GM12878 (cell line): ENCODE results near the gene TRIM26. TPM values are rescaled to one million over a fixed set of nuclear protein-coding genes. Genes with fewer than 3 reads are reported as not detected.

Experiments
- CREM ChIP-seq: IDR thresholded peaks from 2 replicates; pipeline ENCODE4 v1.6.1; 2014; ENCODE audit warnings: antibody characterized with exemption, low read depth
- ESRRA ChIP-seq: IDR thresholded peaks from 2 replicates; pipeline ENCODE4 v1.6.1; 2012; ENCODE audit warnings: mild to moderate bottlenecking, low read length, improper control_type of control experiment
- FOS ChIP-seq: IDR thresholded peaks from 3 replicates; pipeline ENCODE4 v1.6.1; 2011; ENCODE audit warnings: borderline replicate concordance; ENCODE audit not compliant: insufficient read length; ENCODE audit errors: extremely low read depth
- GABPA ChIP-seq: IDR thresholded peaks from 2 replicates; pipeline ENCODE4 v1.6.1; 2014; ENCODE audit warnings: antibody characterized with exemption, low read depth, mild to moderate bottlenecking, inconsistent platforms
- MTA2 ChIP-seq: fragments of 450-650 bp; IDR thresholded peaks from 2 replicates; pipeline ENCODE4 v1.6.1; 2016; ENCODE audit warnings: low read depth, mild to moderate bottlenecking, moderate library complexity
- NBN ChIP-seq: fragments of 450-650 bp; IDR thresholded peaks from 2 replicates; pipeline ENCODE4 v1.6.1; 2016
- NR2C1 ChIP-seq: fragments of 450-650 bp; IDR thresholded peaks from 2 replicates; pipeline ENCODE4 v1.6.1; 2017; ENCODE audit warnings: antibody characterized with exemption, mild to moderate bottlenecking, moderate library complexity
- POLR2AphosphoS2 ChIP-seq: IDR thresholded peaks from 2 replicates; pipeline ENCODE4 v1.6.1; 2011; ENCODE audit warnings: low read depth, mild to moderate bottlenecking, low read length, improper control_type of control experiment, moderate library complexity
- POLR2AphosphoS5 ChIP-seq: IDR thresholded peaks from 2 replicates; pipeline ENCODE4 v1.6.1; 2011; ENCODE audit warnings: mild to moderate bottlenecking, low read length, inconsistent platforms
- SIN3A ChIP-seq: IDR thresholded peaks from 2 replicates; pipeline ENCODE4 v1.6.1; 2012; ENCODE audit warnings: low read depth, low read length, improper control_type of control experiment
- SMAD5 ChIP-seq: IDR thresholded peaks from 2 replicates; pipeline ENCODE4 v1.6.1; 2016; ENCODE audit warnings: antibody characterized with exemption, low read depth
- SPI1 ChIP-seq: IDR thresholded peaks from 2 replicates; pipeline ENCODE4 v1.6.1; 2011; ENCODE audit warnings: low read depth, mild to moderate bottlenecking, low read length, moderate library complexity, borderline replicate concordance; ENCODE audit not compliant: insufficient read depth
- STAT1 ChIP-seq: fragments of 450-650 bp; conservative IDR thresholded peaks from 2 replicates; pipeline ENCODE4 v1.6.1; 2014; ENCODE audit warnings: antibody characterized with exemption, mild to moderate bottlenecking
- TCF3 ChIP-seq: IDR thresholded peaks from 2 replicates; pipeline ENCODE4 v1.6.1; 2012; ENCODE audit warnings: low read depth, mild to moderate bottlenecking, low read length, borderline replicate concordance; ENCODE audit not compliant: insufficient read depth
- YBX1 ChIP-seq: fragments of 450-650 bp; IDR thresholded peaks from 2 replicates; pipeline ENCODE4 v1.6.1; 2016; ENCODE audit warnings: antibody characterized with exemption
- ZNF622 ChIP-seq: fragments of 450-650 bp; IDR thresholded peaks from 2 replicates; pipeline ENCODE4 v1.6.1; 2017; ENCODE audit warnings: mild to moderate bottlenecking, inconsistent platforms
- polyA plus RNA-seq, 11 experiments: library from polyadenylated mRNA; depleted of rRNA in 4 of 11; unstranded in 6 of 11; stranded (reverse) in 5 of 11; fragments of >200 nt; fragmentation: Nextera tagmentation in 4 of 11; fragmentation: Illumina TruSeq in 1 of 11; extraction: Ambion mirVana in 4 of 11; extraction: Trizol in 1 of 11; gene quantifications; 1 replicate in 1 of 11; 2 replicates in 10 of 11; pipeline versions ENCODE4 v1.2.1 to v1.2.3, GENCODE V29; 2011 to 2016; ENCODE audit warnings: inconsistent platforms in 2 of 11, missing spikeins in 2 of 11, low read depth in 1 of 11
- total RNA-seq, 4 experiments: library from RNA; depleted of rRNA in 3 of 4; stranded (reverse); fragments of >200 nt in 3 of 4; fragmentation: Illumina TruSeq in 1 of 4; extraction: Trizol in 1 of 4; gene quantifications; 2 replicates each; pipeline versions ENCODE4 v1.2.1 to v1.2.3, GENCODE V29; 2013 to 2021
- TF ChIP-seq, protein P1 (sequence below): fragments of 450-650 bp; IDR thresholded peaks from 2 replicates; pipeline ENCODE4 v1.6.1; 2017; ENCODE audit warnings: mild to moderate bottlenecking, moderate library complexity
- TF ChIP-seq, protein P2 (sequence below): IDR thresholded peaks from 2 replicates; pipeline ENCODE4 v1.6.1; 2012; ENCODE audit warnings: low read depth, low read length, improper control_type of control experiment
- TF ChIP-seq, protein P3 (sequence below): fragments of 450-650 bp; IDR thresholded peaks from 2 replicates; pipeline ENCODE4 v1.6.1; 2016; ENCODE audit warnings: mild to moderate bottlenecking

The TRIM26 gene
- total and polyA plus RNA-seq, 10 of the 15 experiments (the other 5 are each of a cell fraction or from before 2014, with no cell fraction given), result 13.1 to 79.6 (median 63.6) TPM

DNA sequence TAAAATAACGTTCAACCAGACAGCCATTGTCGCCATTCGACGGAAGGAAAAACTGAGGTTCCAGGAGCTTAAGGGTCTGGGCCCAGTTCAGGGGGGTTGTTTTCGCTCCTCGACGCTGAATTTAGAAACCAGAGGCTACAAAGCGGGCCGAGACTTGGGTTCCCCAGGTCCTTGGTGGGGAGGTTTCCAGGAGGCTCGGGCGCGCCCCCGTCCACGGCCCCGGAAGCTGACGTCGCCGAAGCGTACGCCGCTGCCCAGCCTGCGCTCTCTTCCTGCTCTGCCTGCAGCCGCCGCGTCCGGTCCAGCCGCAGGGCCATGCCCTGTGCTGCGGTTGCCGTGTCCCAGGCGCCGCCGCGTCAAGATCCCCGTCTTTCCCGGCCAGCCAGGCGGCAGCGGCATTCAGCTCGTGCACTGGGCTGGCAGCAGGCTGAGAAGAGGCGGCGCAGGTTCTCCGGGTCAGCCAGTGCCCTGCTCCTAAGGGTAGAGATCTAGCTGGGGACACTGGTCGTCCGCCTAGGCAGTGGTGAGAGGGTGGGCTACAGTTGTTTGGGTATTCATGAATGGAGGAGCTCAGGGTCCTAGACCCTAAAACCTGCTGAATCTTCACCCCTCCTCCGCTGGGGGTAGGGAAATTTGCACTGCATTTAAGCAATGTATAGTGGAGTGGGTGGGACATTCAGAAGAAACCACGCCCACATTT is 901 bp upstream of the TRIM26 start (continued):
- TF ChIP-seq, protein P1, sequence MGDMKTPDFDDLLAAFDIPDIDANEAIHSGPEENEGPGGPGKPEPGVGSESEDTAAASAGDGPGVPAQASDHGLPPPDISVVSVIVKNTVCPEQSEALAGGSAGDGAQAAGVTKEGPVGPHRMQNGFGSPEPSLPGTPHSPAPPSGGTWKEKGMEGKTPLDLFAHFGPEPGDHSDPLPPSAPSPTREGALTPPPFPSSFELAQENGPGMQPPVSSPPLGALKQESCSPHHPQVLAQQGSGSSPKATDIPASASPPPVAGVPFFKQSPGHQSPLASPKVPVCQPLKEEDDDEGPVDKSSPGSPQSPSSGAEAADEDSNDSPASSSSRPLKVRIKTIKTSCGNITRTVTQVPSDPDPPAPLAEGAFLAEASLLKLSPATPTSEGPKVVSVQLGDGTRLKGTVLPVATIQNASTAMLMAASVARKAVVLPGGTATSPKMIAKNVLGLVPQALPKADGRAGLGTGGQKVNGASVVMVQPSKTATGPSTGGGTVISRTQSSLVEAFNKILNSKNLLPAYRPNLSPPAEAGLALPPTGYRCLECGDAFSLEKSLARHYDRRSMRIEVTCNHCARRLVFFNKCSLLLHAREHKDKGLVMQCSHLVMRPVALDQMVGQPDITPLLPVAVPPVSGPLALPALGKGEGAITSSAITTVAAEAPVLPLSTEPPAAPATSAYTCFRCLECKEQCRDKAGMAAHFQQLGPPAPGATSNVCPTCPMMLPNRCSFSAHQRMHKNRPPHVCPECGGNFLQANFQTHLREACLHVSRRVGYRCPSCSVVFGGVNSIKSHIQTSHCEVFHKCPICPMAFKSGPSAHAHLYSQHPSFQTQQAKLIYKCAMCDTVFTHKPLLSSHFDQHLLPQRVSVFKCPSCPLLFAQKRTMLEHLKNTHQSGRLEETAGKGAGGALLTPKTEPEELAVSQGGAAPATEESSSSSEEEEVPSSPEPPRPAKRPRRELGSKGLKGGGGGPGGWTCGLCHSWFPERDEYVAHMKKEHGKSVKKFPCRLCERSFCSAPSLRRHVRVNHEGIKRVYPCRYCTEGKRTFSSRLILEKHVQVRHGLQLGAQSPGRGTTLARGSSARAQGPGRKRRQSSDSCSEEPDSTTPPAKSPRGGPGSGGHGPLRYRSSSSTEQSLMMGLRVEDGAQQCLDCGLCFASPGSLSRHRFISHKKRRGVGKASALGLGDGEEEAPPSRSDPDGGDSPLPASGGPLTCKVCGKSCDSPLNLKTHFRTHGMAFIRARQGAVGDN, result peak; percentile 93
- TF ChIP-seq TCF3, result 0 out of 2 replicates have a peak, but pooled peaks have one; percentile 22
- 0 out of 2 replicates have a peak, but pooled peaks have one; percentile 35 for TF ChIP-seq NR2C1
- no peak for TF ChIP-seq SPI1
- no peak for TF ChIP-seq ZNF622
- peak; percentile 29; the same call in 1 of the 2 replicates for TF ChIP-seq SIN3A
- no peak for TF ChIP-seq YBX1
- 0 out of 2 replicates have a peak, but pooled peaks have one; percentile 21 for TF ChIP-seq STAT1
- TF ChIP-seq GABPA, result peak; percentile 28; the same call in 1 of the 2 replicates
- TF ChIP-seq, protein P2, sequence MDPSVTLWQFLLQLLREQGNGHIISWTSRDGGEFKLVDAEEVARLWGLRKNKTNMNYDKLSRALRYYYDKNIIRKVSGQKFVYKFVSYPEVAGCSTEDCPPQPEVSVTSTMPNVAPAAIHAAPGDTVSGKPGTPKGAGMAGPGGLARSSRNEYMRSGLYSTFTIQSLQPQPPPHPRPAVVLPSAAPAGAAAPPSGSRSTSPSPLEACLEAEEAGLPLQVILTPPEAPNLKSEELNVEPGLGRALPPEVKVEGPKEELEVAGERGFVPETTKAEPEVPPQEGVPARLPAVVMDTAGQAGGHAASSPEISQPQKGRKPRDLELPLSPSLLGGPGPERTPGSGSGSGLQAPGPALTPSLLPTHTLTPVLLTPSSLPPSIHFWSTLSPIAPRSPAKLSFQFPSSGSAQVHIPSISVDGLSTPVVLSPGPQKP, result peak; percentile 40
- peak; percentile 89 for TF ChIP-seq POLR2AphosphoS2
- no peak for TF ChIP-seq FOS
- peak; percentile 35; the same call in 1 of the 2 replicates for TF ChIP-seq SMAD5
- peak; percentile 80 for TF ChIP-seq CREM
- TF ChIP-seq NBN, result 0 out of 2 replicates have a peak, but pooled peaks have one; percentile 5
- no peak for TF ChIP-seq ESRRA
- peak; percentile 34; the same call in 1 of the 2 replicates for TF ChIP-seq MTA2
- TF ChIP-seq POLR2AphosphoS5, result peak; percentile 67
- TF ChIP-seq, protein P3, sequence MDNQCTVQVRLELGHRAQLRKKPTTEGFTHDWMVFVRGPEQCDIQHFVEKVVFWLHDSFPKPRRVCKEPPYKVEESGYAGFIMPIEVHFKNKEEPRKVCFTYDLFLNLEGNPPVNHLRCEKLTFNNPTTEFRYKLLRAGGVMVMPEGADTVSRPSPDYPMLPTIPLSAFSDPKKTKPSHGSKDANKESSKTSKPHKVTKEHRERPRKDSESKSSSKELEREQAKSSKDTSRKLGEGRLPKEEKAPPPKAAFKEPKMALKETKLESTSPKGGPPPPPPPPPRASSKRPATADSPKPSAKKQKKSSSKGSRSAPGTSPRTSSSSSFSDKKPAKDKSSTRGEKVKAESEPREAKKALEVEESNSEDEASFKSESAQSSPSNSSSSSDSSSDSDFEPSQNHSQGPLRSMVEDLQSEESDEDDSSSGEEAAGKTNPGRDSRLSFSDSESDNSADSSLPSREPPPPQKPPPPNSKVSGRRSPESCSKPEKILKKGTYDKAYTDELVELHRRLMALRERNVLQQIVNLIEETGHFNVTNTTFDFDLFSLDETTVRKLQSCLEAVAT, result 0 out of 2 replicates have a peak, but pooled peaks have one; percentile 28
